Measurements from ENCODE around the gene TIMP4. TPM values are rescaled to one million over a fixed set of nuclear protein-coding genes. Genes with fewer than 3 reads are reported as not detected.

Gene TIMP4
- total RNA-seq, 1 experiment from 2014 or later = 8.4 TPM

DNA sequence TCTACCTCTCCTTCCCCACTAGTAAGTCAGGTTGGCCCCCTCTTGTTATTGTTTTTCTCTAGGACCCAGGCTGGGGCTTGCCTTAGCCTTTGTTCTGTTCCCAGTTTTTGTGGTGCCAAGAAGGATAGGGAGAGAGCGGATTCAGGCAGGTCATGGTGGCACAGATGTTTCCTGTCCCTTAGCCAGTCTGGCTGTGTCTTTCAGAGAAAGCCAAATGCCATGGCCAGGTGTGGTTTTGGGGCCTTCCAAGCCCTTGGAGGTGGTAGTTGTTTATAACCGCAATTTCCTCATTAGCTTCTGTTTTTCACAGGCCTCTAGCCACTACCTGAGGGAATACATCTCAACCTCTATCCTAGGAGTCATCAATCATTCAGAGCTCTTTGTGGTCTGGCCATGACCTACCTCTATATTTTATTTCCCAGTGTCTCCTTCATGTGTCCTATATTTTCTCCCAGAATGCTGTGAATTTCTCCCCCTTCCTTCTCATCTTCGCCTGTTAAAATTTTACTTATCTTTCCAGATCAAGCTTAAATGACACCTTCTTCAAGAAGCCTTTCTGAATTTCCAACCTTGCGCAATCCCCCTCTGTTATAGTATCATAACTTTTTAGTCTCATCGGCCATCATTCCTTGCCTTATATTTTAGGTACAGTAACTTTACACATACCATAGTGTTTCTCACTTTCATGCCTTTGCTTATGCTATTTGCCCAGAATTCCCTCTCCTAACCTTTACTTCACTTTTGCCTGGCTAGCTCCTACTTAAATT is 38.2 kb downstream of the TIMP4 start:
- H3K9me3 ChIP-seq (ENCODE audit: control insufficient read depth, low read depth, low read length) = no peaks in the 10 kb centered on the region
- WGBS (ENCODE audit: extremely low coverage, insufficient read length, low lambda C conversion rate) = no CpG with 5 or more reads among the region's 5 CpGs
- no peak for DNase-seq
- H2BK15ac ChIP-seq (ENCODE audit: low read depth, low read length) = no peak overlapping the region
- H2BK12ac ChIP-seq (ENCODE audit: insufficient read length, low read depth, low read length) = no peak overlapping the region
- H3K56ac ChIP-seq (ENCODE audit: insufficient read length, low read depth, low read length) = no peak overlapping the region
- H3K4ac ChIP-seq (ENCODE audit: low read depth, low read length) = no peak overlapping the region
- H3K27me3 ChIP-seq (ENCODE audit: insufficient read depth, low read length) = no peaks in the 10 kb centered on the region
- no peak overlapping the region for H2AK5ac ChIP-seq (ENCODE audit: insufficient read length, low read length)
- H2BK5ac ChIP-seq (ENCODE audit: insufficient read length, low read length) = no peak overlapping the region
- H2BK120ac ChIP-seq (ENCODE audit: low read depth, low read length, poor library complexity, severe bottlenecking) = no peak overlapping the region
- H2AFZ ChIP-seq (ENCODE audit: low read length) = no peak overlapping the region
- H3K27ac ChIP-seq (ENCODE audit: insufficient read length, low read depth, low read length) = no peak overlapping the region
- no peaks in the 10 kb centered on the region for H3K79me1 ChIP-seq (ENCODE audit: insufficient read depth, low read depth, low read length, poor library complexity, severe bottlenecking)
- H3K9ac ChIP-seq (ENCODE audit: extremely low read depth, insufficient read length, low read length) = no peak overlapping the region
- Mint-ChIP-seq H3K9me3 (no peaks in the 10 kb centered on the region), H3K4me3 (no peak overlapping the region), H3K27me3 (ENCODE audit: low read depth) (peaks cover 2% of the 10 kb centered on the region; the same call in 1 of the 2 replicates), H3K27ac (no peak overlapping the region), H3K36me3 (ENCODE audit: insufficient read depth in 1 of 3, low read depth in 3 of 3) (no peaks in the 10 kb centered on the region), H3K4me1 (no peaks in the 10 kb centered on the region)
- H3K79me2 ChIP-seq (ENCODE audit: insufficient read depth, low read length) = no peaks in the 10 kb centered on the region
- H3K4me2 ChIP-seq (ENCODE audit: insufficient read depth, insufficient read length, low read length) = no peak overlapping the region
- H4K8ac ChIP-seq (replicated peaks; ENCODE audit: insufficient read length, low read depth, low read length) = no peak overlapping the region
- no peak overlapping the region for H4K5ac ChIP-seq (ENCODE audit: insufficient read length, low read depth, low read length)
- no peaks in the 10 kb centered on the region for H4K20me1 ChIP-seq (ENCODE audit: control insufficient read depth, insufficient read depth, insufficient read length)
- no peak overlapping the region for H4K91ac ChIP-seq (ENCODE audit: insufficient read length, low read depth, low read length)
- no peaks in the 10 kb centered on the region for H3K23me2 ChIP-seq (ENCODE audit: insufficient read length, low read depth, low read length, poor library complexity, severe bottlenecking)
- H3K18ac ChIP-seq (ENCODE audit: insufficient read length, low read depth, low read length) = no peak overlapping the region
- H3K23ac ChIP-seq (ENCODE audit: insufficient read length, low read depth, low read length) = no peak overlapping the region
- no peaks in the 10 kb centered on the region for H3K4me1 ChIP-seq (ENCODE audit: insufficient read depth, low read length)
- no peak overlapping the region for H3K14ac ChIP-seq (ENCODE audit: insufficient read depth, low read length)
- no peak overlapping the region for H2BK20ac ChIP-seq (ENCODE audit: low read depth, low read length, poor library complexity, severe bottlenecking)
- H3T11ph ChIP-seq (ENCODE audit: low read length) = no peak overlapping the region
- TF ChIP-seq, protein P1, sequence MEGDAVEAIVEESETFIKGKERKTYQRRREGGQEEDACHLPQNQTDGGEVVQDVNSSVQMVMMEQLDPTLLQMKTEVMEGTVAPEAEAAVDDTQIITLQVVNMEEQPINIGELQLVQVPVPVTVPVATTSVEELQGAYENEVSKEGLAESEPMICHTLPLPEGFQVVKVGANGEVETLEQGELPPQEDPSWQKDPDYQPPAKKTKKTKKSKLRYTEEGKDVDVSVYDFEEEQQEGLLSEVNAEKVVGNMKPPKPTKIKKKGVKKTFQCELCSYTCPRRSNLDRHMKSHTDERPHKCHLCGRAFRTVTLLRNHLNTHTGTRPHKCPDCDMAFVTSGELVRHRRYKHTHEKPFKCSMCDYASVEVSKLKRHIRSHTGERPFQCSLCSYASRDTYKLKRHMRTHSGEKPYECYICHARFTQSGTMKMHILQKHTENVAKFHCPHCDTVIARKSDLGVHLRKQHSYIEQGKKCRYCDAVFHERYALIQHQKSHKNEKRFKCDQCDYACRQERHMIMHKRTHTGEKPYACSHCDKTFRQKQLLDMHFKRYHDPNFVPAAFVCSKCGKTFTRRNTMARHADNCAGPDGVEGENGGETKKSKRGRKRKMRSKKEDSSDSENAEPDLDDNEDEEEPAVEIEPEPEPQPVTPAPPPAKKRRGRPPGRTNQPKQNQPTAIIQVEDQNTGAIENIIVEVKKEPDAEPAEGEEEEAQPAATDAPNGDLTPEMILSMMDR (conservative IDR thresholded peaks at IDR 0.05) = no peak
